Vagina (tissue), 2 donors: ENCODE results near the gene FOXO1.

ENCODE experiments used
- POLR2A ChIP-seq, 2 donors: fragments of 450-650 bp; IDR thresholded peaks; one replicate each; pipeline ENCODE4 v1.6.1; 2017; ENCODE audit warnings: antibody characterized with exemption in 2 of 2, mild to moderate bottlenecking in 2 of 2, moderate library complexity in 2 of 2
- POLR2AphosphoS5 ChIP-seq, 2 donors: sonication (generic); formaldehyde crosslinking; IDR thresholded peaks; one replicate each; pipeline ENCODE4 v1.9.0; 2017; ENCODE audit warnings: antibody characterized with exemption in 2 of 2, mild to moderate bottlenecking in 2 of 2, low read depth in 1 of 2; ENCODE audit not compliant: insufficient read depth in 1 of 2
- TF ChIP-seq, protein P1 (sequence below), 3 experiments: fragments of 450-650 bp in 2 of 3; fragments of 200-600 bp in 1 of 3; sonication (generic) in 1 of 3; IDR thresholded peaks; one replicate each; pipeline ENCODE4 v1.5.1; 2017 to 2019; ENCODE audit warnings: antibody characterized with exemption in 3 of 3, mild to moderate bottlenecking in 2 of 3, moderate library complexity in 2 of 3

DNA sequence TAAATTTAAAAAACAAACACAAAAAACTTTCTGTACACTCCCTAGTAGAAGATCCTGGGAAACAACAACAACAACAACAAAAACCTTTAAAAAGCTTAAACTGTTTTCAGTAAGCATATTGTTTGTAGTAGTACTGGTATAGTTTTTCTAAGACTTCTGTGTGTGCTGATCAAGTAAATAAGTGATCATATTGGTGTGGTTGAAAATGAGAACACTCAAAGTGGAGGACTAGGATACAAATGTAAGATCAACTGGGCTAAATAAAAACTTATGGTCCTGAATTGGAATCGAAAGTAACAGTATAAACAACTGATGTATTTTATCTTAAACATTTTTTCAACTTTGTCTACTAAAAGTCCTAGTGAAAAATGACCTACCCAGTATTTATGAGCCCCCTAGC lies 135.5 kb downstream of the FOXO1 start:
- TF ChIP-seq POLR2AphosphoS5 (IDR thresholded peaks at IDR 0.05; ENCODE audit: insufficient read depth in 1 of 2, low read depth in 1 of 2) (no peak), POLR2A (IDR thresholded peaks at IDR 0.05) (no peak)
- TF ChIP-seq, protein P1, sequence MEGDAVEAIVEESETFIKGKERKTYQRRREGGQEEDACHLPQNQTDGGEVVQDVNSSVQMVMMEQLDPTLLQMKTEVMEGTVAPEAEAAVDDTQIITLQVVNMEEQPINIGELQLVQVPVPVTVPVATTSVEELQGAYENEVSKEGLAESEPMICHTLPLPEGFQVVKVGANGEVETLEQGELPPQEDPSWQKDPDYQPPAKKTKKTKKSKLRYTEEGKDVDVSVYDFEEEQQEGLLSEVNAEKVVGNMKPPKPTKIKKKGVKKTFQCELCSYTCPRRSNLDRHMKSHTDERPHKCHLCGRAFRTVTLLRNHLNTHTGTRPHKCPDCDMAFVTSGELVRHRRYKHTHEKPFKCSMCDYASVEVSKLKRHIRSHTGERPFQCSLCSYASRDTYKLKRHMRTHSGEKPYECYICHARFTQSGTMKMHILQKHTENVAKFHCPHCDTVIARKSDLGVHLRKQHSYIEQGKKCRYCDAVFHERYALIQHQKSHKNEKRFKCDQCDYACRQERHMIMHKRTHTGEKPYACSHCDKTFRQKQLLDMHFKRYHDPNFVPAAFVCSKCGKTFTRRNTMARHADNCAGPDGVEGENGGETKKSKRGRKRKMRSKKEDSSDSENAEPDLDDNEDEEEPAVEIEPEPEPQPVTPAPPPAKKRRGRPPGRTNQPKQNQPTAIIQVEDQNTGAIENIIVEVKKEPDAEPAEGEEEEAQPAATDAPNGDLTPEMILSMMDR (IDR thresholded peaks at IDR 0.05) = no peak
